NT2/D1 (cell line): ENCODE data around the gene DGKE.

Source experiments
- SUZ12 ChIP-seq: IDR thresholded peaks from 2 replicates; pipeline ENCODE4 v1.6.1; 2011; ENCODE audit not compliant: insufficient read length, insufficient read depth; ENCODE audit errors: extremely low read depth
- YY1 ChIP-seq: IDR thresholded peaks from 2 replicates; pipeline ENCODE4 v1.6.1; 2011; ENCODE audit not compliant: insufficient read length, insufficient read depth
- ZNF274 ChIP-seq: IDR thresholded peaks from 2 replicates; pipeline ENCODE4 v1.6.1; 2011; ENCODE audit warnings: mild to moderate bottlenecking, low read depth, low read length

DNA sequence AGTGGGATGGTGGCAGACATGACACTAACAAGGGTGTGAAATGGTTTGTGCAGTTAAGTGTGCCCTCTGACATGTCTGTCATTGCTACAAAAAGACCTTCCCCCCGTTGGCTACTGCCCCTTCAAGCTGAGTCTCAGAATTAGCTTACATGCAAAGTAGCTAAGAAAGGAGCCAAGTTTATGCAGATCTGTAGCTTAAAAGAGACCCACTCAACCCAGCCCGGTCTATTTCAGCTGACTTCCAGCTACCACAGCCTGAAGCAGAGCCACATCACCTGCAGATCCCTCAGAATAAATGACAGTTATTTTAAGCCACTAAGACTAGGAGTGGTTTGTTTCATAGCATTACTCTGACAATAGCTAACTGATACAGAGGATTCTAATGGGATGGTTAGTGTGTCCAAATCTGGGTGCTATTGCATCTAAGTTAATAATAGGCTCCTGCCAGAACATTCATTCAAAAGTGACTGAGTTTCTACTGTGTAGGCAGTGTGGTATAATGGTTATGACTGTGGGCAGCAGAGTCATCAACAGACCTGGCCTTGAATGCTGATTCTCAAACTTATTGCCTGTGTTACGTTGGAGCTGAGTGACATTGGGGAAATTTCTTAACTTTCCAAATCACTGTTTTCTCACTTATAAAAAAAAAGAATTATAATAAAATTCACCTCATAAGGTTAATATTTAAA, 12.0 kb upstream of the DGKE start:
- TF ChIP-seq YY1 (no peak), ZNF274 (no peak), SUZ12 (no peak)
